IMR-90 (cell line): Measurements from ENCODE around the gene NIBAN1. TPM values are rescaled to one million over a fixed set of nuclear protein-coding genes. Genes with fewer than 3 reads are reported as not detected.

Experiments
- ATAC-seq: fragments of 200-7000 bp; cut with Tn5 transposase; 2 replicates; pipeline ENCODE4 v1.9.1; 2020; ENCODE audit warnings: low read depth, mild to moderate bottlenecking, moderate library complexity
- BruUV-seq: library from RNA; stranded (reverse); fragments of 400-500 nt; replicated peaks from 2 replicates; lab custom pipeline; 2021; lab: Mats Ljungman, UMichigan
- CTCF ChIA-PET: fragments of 300-600 bp; formaldehyde crosslinking; extraction: SDS; loops from one replicate; lab custom pipeline; 2021; ENCODE audit warnings: antibody characterized with exemption; lab: Yijun Ruan, JAX
- POLR2A ChIA-PET: fragments of 300-600 bp; sonication (Branson Sonifier 250); formaldehyde crosslinking; loops from one replicate; lab custom pipeline; 2022; ENCODE audit warnings: antibody characterized with exemption; ENCODE audit not compliant: unreplicated experiment; lab: Charles Lee
- DNase-seq: peaks from one replicate; pipeline ENCODE4 v3.0.0; 2013
- H2AFZ ChIP-seq: replicated peaks from 2 replicates; pipeline ENCODE3; 2013; ENCODE audit warnings: low read length, mild to moderate bottlenecking; ENCODE audit not compliant: poor library complexity
- H2AK5ac ChIP-seq: 2 replicates; pipeline ENCODE4 v1.6.1; 2013; ENCODE audit warnings: low read depth, low read length, inconsistent platforms
- H2AK9ac ChIP-seq: replicated peaks from 2 replicates; pipeline ENCODE3; 2013; ENCODE audit warnings: mild to moderate bottlenecking, low read depth, low read length, moderate library complexity; ENCODE audit not compliant: poor library complexity
- H2BK120ac ChIP-seq: 2 replicates; pipeline ENCODE4 v1.6.1; 2013; ENCODE audit warnings: low read depth, low read length, inconsistent platforms
- H2BK15ac ChIP-seq: 3 replicates; pipeline ENCODE4 v1.6.1; 2013; ENCODE audit warnings: low read depth, low read length, inconsistent platforms
- H2BK20ac ChIP-seq: 2 replicates; pipeline ENCODE4 v1.6.1; 2013; ENCODE audit warnings: low read depth, mild to moderate bottlenecking, inconsistent platforms, low read length, moderate library complexity
- H2BK5ac ChIP-seq: 2 replicates; pipeline ENCODE4 v1.6.1; 2013; ENCODE audit warnings: mild to moderate bottlenecking, low read depth, low read length, inconsistent platforms; ENCODE audit not compliant: poor library complexity, severe bottlenecking
- H3K14ac ChIP-seq: replicated peaks from 2 replicates; pipeline ENCODE4 v1.6.1; 2013; ENCODE audit warnings: low read depth, low read length, inconsistent platforms
- H3K18ac ChIP-seq: 2 replicates; pipeline ENCODE4 v1.6.1; 2013; ENCODE audit warnings: low read depth, low read length, control low read depth
- H3K23ac ChIP-seq: 2 replicates; pipeline ENCODE4 v1.6.1; 2013; ENCODE audit warnings: low read depth, low read length, inconsistent platforms
- H3K27ac ChIP-seq: 2 replicates; pipeline ENCODE4 v1.5.1; 2013; ENCODE audit warnings: mild to moderate bottlenecking, control low read depth, low read length; ENCODE audit not compliant: insufficient read depth
- H3K27me3 ChIP-seq: 2 replicates; pipeline ENCODE4 v1.6.1; 2013; ENCODE audit warnings: low read length; ENCODE audit not compliant: control insufficient read depth, insufficient read depth
- H3K36me3 ChIP-seq: 2 replicates; pipeline ENCODE4 v1.6.1; 2013; ENCODE audit warnings: low read length, mixed read lengths; ENCODE audit not compliant: control insufficient read depth, insufficient read depth
- H3K4ac ChIP-seq: 2 replicates; pipeline ENCODE4 v1.6.1; 2013; ENCODE audit warnings: low read depth, low read length, inconsistent platforms
- H3K4me1 ChIP-seq: 2 replicates; pipeline ENCODE4 v1.6.1; 2013; ENCODE audit warnings: low read length, mixed read lengths; ENCODE audit not compliant: control insufficient read depth, insufficient read depth
- H3K4me2 ChIP-seq: 2 replicates; pipeline ENCODE4 v1.6.1; 2013; ENCODE audit warnings: low read depth, mild to moderate bottlenecking, control low read depth, low read length, moderate library complexity
- H3K4me3 ChIP-seq: 2 replicates; pipeline ENCODE4 v1.5.1; 2013; ENCODE audit warnings: low read depth, mild to moderate bottlenecking, control low read depth, low read length, moderate library complexity; ENCODE audit not compliant: insufficient read depth
- H3K56ac ChIP-seq: 2 replicates; pipeline ENCODE4 v1.6.1; 2013; ENCODE audit warnings: low read length, inconsistent platforms; ENCODE audit not compliant: insufficient read depth; ENCODE audit errors: extremely low read depth
- H3K79me1 ChIP-seq, 2 experiments: 2 replicates each; pipeline ENCODE4 v1.6.1; 2013; ENCODE audit warnings: low read length in 2 of 2, inconsistent platforms in 1 of 2, low read depth in 1 of 2
- H3K9ac ChIP-seq: 2 replicates; pipeline ENCODE4 v1.6.1; 2013; ENCODE audit warnings: low read depth, low read length, control low read depth
- H3K9me1 ChIP-seq: 2 replicates; pipeline ENCODE4 v1.6.1; 2013; ENCODE audit warnings: low read length, inconsistent platforms; ENCODE audit not compliant: insufficient read depth
- H3K9me3 ChIP-seq: 2 replicates; pipeline ENCODE4 v1.6.1; 2013; ENCODE audit warnings: low read length; ENCODE audit not compliant: control insufficient read depth, insufficient read depth
- H4K20me1 ChIP-seq: 2 replicates; pipeline ENCODE4 v1.6.1; 2013; ENCODE audit warnings: low read length, inconsistent platforms; ENCODE audit not compliant: insufficient read depth
- H4K5ac ChIP-seq: 2 replicates; pipeline ENCODE4 v1.6.1; 2013; ENCODE audit warnings: mild to moderate bottlenecking, low read depth, low read length, control low read depth
- H4K8ac ChIP-seq, 2 experiments: 2 replicates each; pipeline ENCODE4 v1.6.1; 2013; ENCODE audit warnings: low read depth in 2 of 2, low read length in 2 of 2, control low read depth in 1 of 2, inconsistent platforms in 1 of 2
- H4K91ac ChIP-seq: 2 replicates; pipeline ENCODE4 v1.6.1; 2013; ENCODE audit warnings: low read depth, low read length, inconsistent platforms; ENCODE audit not compliant: insufficient read depth
- BHLHE40 ChIP-seq: fragments of 150-350 bp; IDR thresholded peaks from 2 replicates; pipeline ENCODE4 v1.6.1; 2016; ENCODE audit warnings: mild to moderate bottlenecking, low read depth, low read length
- CEBPB ChIP-seq: IDR thresholded peaks from 2 replicates; pipeline ENCODE4 v1.6.1; 2012; ENCODE audit warnings: low read depth, low read length, improper control_type of control experiment
- CHD1 ChIP-seq: IDR thresholded peaks from 2 replicates; pipeline ENCODE4 v1.6.1; 2012; ENCODE audit warnings: low read depth, low read length, improper control_type of control experiment
- ELK1 ChIP-seq: fragments of 150-350 bp; IDR thresholded peaks from 2 replicates; pipeline ENCODE4 v1.6.1; 2016; ENCODE audit warnings: low read depth, mild to moderate bottlenecking, low read length, moderate library complexity, borderline replicate concordance
- MAZ ChIP-seq: IDR thresholded peaks from 2 replicates; pipeline ENCODE4 v1.6.1; 2012; ENCODE audit warnings: low read depth, mild to moderate bottlenecking, low read length, improper control_type of control experiment, moderate library complexity, borderline replicate concordance
- NFE2L2 ChIP-seq: fragments of 150-350 bp; IDR thresholded peaks from 2 replicates; pipeline ENCODE4 v1.6.1; 2016; ENCODE audit warnings: low read depth, mild to moderate bottlenecking, low read length
- RAD21 ChIP-seq: IDR thresholded peaks from 2 replicates; pipeline ENCODE4 v1.6.1; 2012; ENCODE audit warnings: low read length, improper control_type of control experiment
- RCOR1 ChIP-seq: IDR thresholded peaks from 2 replicates; pipeline ENCODE4 v1.6.1; 2012; ENCODE audit warnings: mild to moderate bottlenecking, low read length, improper control_type of control experiment; ENCODE audit not compliant: insufficient replicate concordance
- SMC3 ChIP-seq: fragments of 150-350 bp; IDR thresholded peaks from 2 replicates; pipeline ENCODE4 v1.6.1; 2016; ENCODE audit warnings: low read depth, mild to moderate bottlenecking, antibody characterized with exemption, low read length, moderate library complexity
- WGBS, 2 experiments: methylation state at CpG; one replicate each; pipeline versions ENCODE4 v1.1.5 to v1.1.7; 2013; ENCODE audit warnings: missing lambda C conversion rate in 2 of 2; ENCODE audit not compliant: insufficient read length in 1 of 2; ENCODE audit errors: extremely low coverage in 2 of 2; 5-methylcytosine and 5-hydroxymethylcytosine counted together
- dilution Hi-C: fragments of 300-500 bp; cut with HindIII; formaldehyde crosslinking; loops from one replicate; pipeline ENCODE4 v1.14.3; 2018; ENCODE audit warnings: low sequenced_read_pairs; ENCODE audit not compliant: unreplicated experiment
- in situ Hi-C: fragments of 300-500 bp; cut with MboI; formaldehyde crosslinking; loops from 3 replicates; pipeline ENCODE4 v1.14.3; 2019; ENCODE audit warnings: low sequenced_read_pairs, inconsistent platforms, mixed read lengths
- intact Hi-C: fragments of 100-400 bp; cut with micrococcal nuclease; formaldehyde crosslinking; loops from 2 replicates; pipeline ENCODE4 v1.10.0; 2022
- polyA plus RNA-seq, 3 experiments: library from polyadenylated mRNA; depleted of rRNA; stranded (reverse); fragments of >200 nt; gene quantifications; 2 replicates each; pipeline ENCODE4 v1.2.3, GENCODE V29; 2012; ENCODE audit warnings: low replicate concordance in 1 of 3
- total RNA-seq: library from RNA; depleted of rRNA; stranded (reverse); fragments of >200 nt; gene quantifications from 2 replicates; pipeline ENCODE4 v1.2.3, GENCODE V29; 2012

The NIBAN1 gene
- total and polyA plus RNA-seq, 2 of the 4 experiments (the other 2 are of a cell fraction) = 4.0 to 10.0 TPM

- no CpG with 5 or more reads among the region's 1 CpG for WGBS, 2 experiments
- H2BK5ac ChIP-seq = no peak overlapping the region
- no peak overlapping the region for H3K56ac ChIP-seq
- in situ Hi-C loops = loop anchor here (10.0 to 25.0 kb wide), 2 partner anchors 168 to 680 kb away; partner anchors contain the start of genes SWT1 and TRMT1L
- H3K4ac ChIP-seq = no peak overlapping the region
- H3K23ac ChIP-seq = no peak overlapping the region
- H3K27ac ChIP-seq = no peak overlapping the region
- no peak for ATAC-seq
- no peak for DNase-seq
- POLR2A ChIA-PET = no interaction called here
- H3K4me1 ChIP-seq = no peaks in the 10 kb centered on the region
- H2AFZ ChIP-seq = no peak overlapping the region
- H3K9me1 ChIP-seq = no peaks in the 10 kb centered on the region; the same call in 1 of the 2 replicates
- H2BK15ac ChIP-seq = no peak overlapping the region
- H3K18ac ChIP-seq = no peak overlapping the region
- no peak overlapping the region for H2AK5ac ChIP-seq
- H3K27me3 ChIP-seq = no peaks in the 10 kb centered on the region; the same call in 1 of the 2 replicates
- no peak overlapping the region for H2BK20ac ChIP-seq
- no peak overlapping the region for H4K91ac ChIP-seq
- H2BK120ac ChIP-seq = no peak overlapping the region
- H3K79me1 ChIP-seq = no peaks in the 10 kb centered on the region
- no peak overlapping the region for H4K5ac ChIP-seq
- dilution Hi-C loops = loop anchor here (25.0 kb wide), 1 partner anchor 182 kb away; no protein-coding TSS in a partner anchor
- TF ChIP-seq SMC3 (no peak), BHLHE40 (no peak), NFE2L2 (no peak), CHD1 (no peak), CEBPB (no peak), MAZ (no peak), RAD21 (no peak), RCOR1 (no peak), ELK1 (no peak)
- no TSS peak for BruUV-seq
- intact Hi-C loops = no loop called here
- H3K9ac ChIP-seq = no peak overlapping the region
- no peak overlapping the region for H2AK9ac ChIP-seq
- no peaks in the 10 kb centered on the region for H4K20me1 ChIP-seq
- no peak overlapping the region for H3K4me2 ChIP-seq
- H3K36me3 ChIP-seq = no peaks in the 10 kb centered on the region
- no peak overlapping the region for H3K14ac ChIP-seq
- CTCF ChIA-PET = no interaction called here
- H3K9me3 ChIP-seq = peaks cover 2% of the 10 kb centered on the region; the same call in 1 of the 2 replicates
- H3K4me3 ChIP-seq = no peak overlapping the region
- H4K8ac ChIP-seq = no peak overlapping the region
Measured at GRCh38 chr1:184994301-184994700, 20.0 kb upstream of the NIBAN1 start.
